HCT116 (cell line): ENCODE data around the gene FAM89B.

Experiments used
- CTCF ChIP-seq, 3 experiments: fragments of 200-600 bp in 1 of 3; sonication (generic) in 1 of 3; IDR thresholded peaks in 2 of 3; conservative IDR thresholded peaks in 1 of 3; 2 replicates each; pipeline ENCODE4 v1.5.1; 2012 to 2017; ENCODE audit warnings: low read depth in 2 of 3, low read length in 2 of 3, antibody characterized with exemption in 1 of 3, borderline replicate concordance in 1 of 3, control low read depth in 1 of 3, mild to moderate bottlenecking in 1 of 3, mixed read lengths in 1 of 3, mixed run types in 1 of 3, moderate library complexity in 1 of 3; ENCODE audit not compliant: insufficient read depth in 1 of 3
- EGR1 ChIP-seq: IDR thresholded peaks from 2 replicates; pipeline ENCODE4 v1.6.1; 2012; ENCODE audit warnings: low read depth
- EZH2 ChIP-seq: fragments of 200-600 bp; sonication (generic); IDR thresholded peaks from 2 replicates; pipeline ENCODE4 v1.6.1; 2017; ENCODE audit warnings: antibody characterized with exemption, mixed run types
- EZH2phosphoT487 ChIP-seq: fragments of 200-600 bp; IDR thresholded peaks from 2 replicates; pipeline ENCODE4 v1.6.1; 2018; ENCODE audit warnings: antibody characterized with exemption, borderline replicate concordance
- MAX ChIP-seq: IDR thresholded peaks from 2 replicates; pipeline ENCODE4 v1.6.1; 2012
- POLR2A ChIP-seq: IDR thresholded peaks from 2 replicates; pipeline ENCODE4 v1.7.0; 2011; ENCODE audit warnings: borderline replicate concordance; ENCODE audit not compliant: insufficient read depth, insufficient read length; ENCODE audit errors: extremely low read depth
- POLR2AphosphoS5 ChIP-seq: IDR thresholded peaks from 2 replicates; pipeline ENCODE4 v1.6.1; 2011; ENCODE audit warnings: mild to moderate bottlenecking, low read depth, low read length, moderate library complexity
- RAD21 ChIP-seq: IDR thresholded peaks from 2 replicates; pipeline ENCODE4 v1.6.1; 2012; ENCODE audit warnings: low read depth, mild to moderate bottlenecking
- SRF ChIP-seq: IDR thresholded peaks from 2 replicates; pipeline ENCODE4 v1.6.1; 2012; ENCODE audit warnings: low read depth
- ZNF274 ChIP-seq: fragments of 200-500 bp; sonication (Bioruptor generic); IDR thresholded peaks from 2 replicates; pipeline ENCODE4 v1.6.1; 2014; ENCODE audit warnings: mild to moderate bottlenecking, low read depth, low read length, inconsistent platforms
- TF ChIP-seq, protein P1 (sequence below): IDR thresholded peaks from 2 replicates; pipeline ENCODE4 v1.6.1; 2012
- TF ChIP-seq, protein P2 (sequence below): IDR thresholded peaks from 2 replicates; pipeline ENCODE4 v1.6.1; 2011; ENCODE audit warnings: mild to moderate bottlenecking, low read length, moderate library complexity; ENCODE audit not compliant: insufficient replicate concordance; ENCODE audit errors: extremely low read depth

DNA sequence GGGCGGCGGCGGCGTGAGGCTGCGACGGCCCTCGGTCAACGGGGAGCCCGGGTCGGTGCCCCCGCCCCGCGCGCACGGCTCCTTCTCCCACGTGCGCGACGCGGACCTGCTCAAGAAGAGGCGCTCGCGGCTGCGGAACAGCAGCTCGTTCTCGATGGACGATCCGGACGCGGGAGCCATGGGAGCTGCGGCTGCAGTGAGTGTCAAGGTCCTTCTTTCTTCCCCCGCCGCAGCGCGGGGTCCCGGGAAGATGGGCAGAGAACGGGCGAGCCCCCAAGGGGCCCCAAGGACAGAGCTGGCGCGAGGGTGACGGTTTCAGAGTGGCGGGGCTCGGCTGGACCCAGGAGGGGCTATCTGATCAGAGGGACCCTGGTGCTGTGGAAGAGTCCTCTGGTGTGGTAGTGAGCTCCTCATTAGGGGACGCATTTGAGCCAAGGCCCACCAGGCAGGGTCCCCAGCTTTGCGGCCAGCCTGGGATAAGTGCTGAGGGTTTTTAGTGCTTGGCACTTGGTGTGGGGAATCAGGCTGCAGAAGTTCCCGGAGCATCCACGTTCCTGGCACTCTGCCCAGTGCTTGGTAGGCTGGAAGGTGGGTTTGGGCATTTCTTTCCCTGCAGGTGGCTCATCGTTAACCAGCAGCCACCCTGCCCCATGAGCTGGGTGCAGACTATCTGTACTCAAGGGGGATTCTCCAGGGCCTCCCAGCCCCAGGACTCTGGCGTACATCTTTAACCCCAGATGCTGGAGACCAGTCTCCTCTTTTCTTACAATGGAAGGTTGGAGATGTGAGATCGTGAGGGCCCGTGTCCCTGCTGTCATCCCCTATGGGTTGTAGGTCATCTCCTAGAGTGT, 13.3 kb downstream of the FAM89B start:
- TF ChIP-seq EZH2phosphoT487 (no peak), SRF (no peak), RAD21 (no peak), CTCF (IDR thresholded peaks at IDR 0.05 in 2 of 3, conservative IDR thresholded peaks at IDR 0.05 in 1 of 3; ENCODE audit: borderline replicate concordance in 1 of 3, insufficient read depth in 1 of 3, low read depth in 2 of 3, low read length in 2 of 3) (no peak), MAX (no peak), POLR2AphosphoS5 (no peak), POLR2A (no peak), ZNF274 (no peak), EZH2 (no peak), EGR1 (no peak)
- TF ChIP-seq, protein P1, sequence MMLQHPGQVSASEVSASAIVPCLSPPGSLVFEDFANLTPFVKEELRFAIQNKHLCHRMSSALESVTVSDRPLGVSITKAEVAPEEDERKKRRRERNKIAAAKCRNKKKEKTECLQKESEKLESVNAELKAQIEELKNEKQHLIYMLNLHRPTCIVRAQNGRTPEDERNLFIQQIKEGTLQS = no peak
- TF ChIP-seq, protein P2, sequence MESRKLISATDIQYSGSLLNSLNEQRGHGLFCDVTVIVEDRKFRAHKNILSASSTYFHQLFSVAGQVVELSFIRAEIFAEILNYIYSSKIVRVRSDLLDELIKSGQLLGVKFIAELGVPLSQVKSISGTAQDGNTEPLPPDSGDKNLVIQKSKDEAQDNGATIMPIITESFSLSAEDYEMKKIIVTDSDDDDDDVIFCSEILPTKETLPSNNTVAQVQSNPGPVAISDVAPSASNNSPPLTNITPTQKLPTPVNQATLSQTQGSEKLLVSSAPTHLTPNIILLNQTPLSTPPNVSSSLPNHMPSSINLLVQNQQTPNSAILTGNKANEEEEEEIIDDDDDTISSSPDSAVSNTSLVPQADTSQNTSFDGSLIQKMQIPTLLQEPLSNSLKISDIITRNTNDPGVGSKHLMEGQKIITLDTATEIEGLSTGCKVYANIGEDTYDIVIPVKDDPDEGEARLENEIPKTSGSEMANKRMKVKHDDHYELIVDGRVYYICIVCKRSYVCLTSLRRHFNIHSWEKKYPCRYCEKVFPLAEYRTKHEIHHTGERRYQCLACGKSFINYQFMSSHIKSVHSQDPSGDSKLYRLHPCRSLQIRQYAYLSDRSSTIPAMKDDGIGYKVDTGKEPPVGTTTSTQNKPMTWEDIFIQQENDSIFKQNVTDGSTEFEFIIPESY = no peak
